ENCODE measurements around the gene CHAC2. TPM values are rescaled to one million over a fixed set of nuclear protein-coding genes. Genes with fewer than 3 reads are reported as not detected.
"Not testable (repeated sequence)": the region's sequence is repeated elsewhere in the genome, so short reads cannot be mapped to it uniquely, and the experiment has no call there.

CHAC2 gene
- total RNA-seq, 1 donor from 2014 or later, result 4.5 TPM

DNA sequence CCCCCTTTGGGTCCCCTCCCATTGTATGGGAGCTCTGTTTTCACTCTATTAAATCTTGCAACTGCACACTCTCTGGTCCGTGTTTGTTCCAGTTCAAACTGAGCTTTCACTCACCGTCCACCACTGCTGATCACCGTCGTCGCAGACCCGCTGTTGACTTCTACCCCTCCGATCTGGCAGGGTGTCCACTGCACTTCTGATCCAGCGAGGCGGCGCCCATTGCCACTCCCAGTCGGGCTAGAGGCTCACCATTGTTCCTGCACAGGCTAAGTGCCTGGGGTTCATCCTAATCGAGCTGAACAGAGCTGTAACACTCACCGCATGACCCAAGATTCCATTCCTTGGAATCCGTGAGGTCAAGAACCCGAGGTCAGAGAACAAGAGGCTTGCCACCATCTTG lies 11.0 kb upstream of the CHAC2 start:
- no peak overlapping the region for H3K4me3 Mint-ChIP-seq
- Histone ChIP-seq H3K27ac (no peak overlapping the region), H3K4me2 (no peak overlapping the region), H3K27me3 (no peaks in the 10 kb centered on the region), H3K9ac (no peak overlapping the region), H3K79me2 (ENCODE audit: low read depth) (no peaks in the 10 kb centered on the region), H3K9me3 (ENCODE audit: low read depth) (no peaks in the 10 kb centered on the region), H3K4me3 (no peak overlapping the region), H3F3A (ENCODE audit: low read depth) (no peaks in the 10 kb centered on the region), H4K20me1 (ENCODE audit: low read depth) (no peaks in the 10 kb centered on the region), H2AFZ (replicated peaks) (no peak overlapping the region), H3K4me1 (peaks cover 7% of the 10 kb centered on the region), H3K36me3 (no peaks in the 10 kb centered on the region)
- no peaks in the 10 kb centered on the region for H3K4me1 Mint-ChIP-seq
- H3K27ac Mint-ChIP-seq, result no peak overlapping the region
- H3K27me3 Mint-ChIP-seq (ENCODE audit: insufficient read depth, low read depth), result no peaks in the 10 kb centered on the region
- no peak for DNase-seq (ENCODE audit: low spot score)
- peaks cover 27% of the 10 kb centered on the region for H3K36me3 Mint-ChIP-seq
- no peak for TF ChIP-seq EZH2 (IDR thresholded peaks at IDR 0.05)
- TF ChIP-seq, protein P1, sequence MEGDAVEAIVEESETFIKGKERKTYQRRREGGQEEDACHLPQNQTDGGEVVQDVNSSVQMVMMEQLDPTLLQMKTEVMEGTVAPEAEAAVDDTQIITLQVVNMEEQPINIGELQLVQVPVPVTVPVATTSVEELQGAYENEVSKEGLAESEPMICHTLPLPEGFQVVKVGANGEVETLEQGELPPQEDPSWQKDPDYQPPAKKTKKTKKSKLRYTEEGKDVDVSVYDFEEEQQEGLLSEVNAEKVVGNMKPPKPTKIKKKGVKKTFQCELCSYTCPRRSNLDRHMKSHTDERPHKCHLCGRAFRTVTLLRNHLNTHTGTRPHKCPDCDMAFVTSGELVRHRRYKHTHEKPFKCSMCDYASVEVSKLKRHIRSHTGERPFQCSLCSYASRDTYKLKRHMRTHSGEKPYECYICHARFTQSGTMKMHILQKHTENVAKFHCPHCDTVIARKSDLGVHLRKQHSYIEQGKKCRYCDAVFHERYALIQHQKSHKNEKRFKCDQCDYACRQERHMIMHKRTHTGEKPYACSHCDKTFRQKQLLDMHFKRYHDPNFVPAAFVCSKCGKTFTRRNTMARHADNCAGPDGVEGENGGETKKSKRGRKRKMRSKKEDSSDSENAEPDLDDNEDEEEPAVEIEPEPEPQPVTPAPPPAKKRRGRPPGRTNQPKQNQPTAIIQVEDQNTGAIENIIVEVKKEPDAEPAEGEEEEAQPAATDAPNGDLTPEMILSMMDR (IDR thresholded peaks at IDR 0.05), result no peak
- no peak for TF ChIP-seq EZH2phosphoT487 (IDR thresholded peaks at IDR 0.05)
- H3K9me3 Mint-ChIP-seq, result no peaks in the 10 kb centered on the region

DNA sequence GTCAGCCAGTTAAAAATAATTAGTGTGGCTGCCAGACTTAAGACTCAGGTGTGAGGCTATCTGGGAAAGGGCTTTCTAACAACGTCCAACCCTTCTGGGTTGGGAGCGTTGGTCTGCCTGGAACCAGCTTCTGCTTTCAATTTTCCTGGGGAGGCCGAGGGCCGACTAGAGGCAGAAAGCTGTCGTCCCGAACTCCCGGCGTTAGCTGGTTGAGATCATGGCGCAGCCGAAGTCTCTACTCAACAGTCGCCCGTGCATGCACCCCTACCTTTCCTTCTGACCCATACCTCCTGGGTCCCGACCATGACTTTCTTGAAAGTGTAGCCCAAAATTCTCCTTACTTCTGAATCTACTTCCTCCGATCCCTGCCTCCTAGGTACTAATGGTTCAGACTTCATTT lies 10.4 kb upstream of the CHAC2 start:
- H3K4me1 ChIP-seq; H3K27me3 Mint-ChIP-seq (ENCODE audit: insufficient read depth, low read depth); H3K79me2 ChIP-seq (ENCODE audit: low read depth); H3K9ac ChIP-seq; H3K27ac ChIP-seq; H3K4me2 ChIP-seq; H3K9me3 ChIP-seq (ENCODE audit: low read depth); H3K27ac Mint-ChIP-seq; H3K4me3 ChIP-seq; H3K4me1 Mint-ChIP-seq; H3K9me3 Mint-ChIP-seq; H3K4me3 Mint-ChIP-seq; H4K20me1 ChIP-seq (ENCODE audit: low read depth); H3K27me3 ChIP-seq; H3F3A ChIP-seq (ENCODE audit: low read depth); H2AFZ ChIP-seq (replicated peaks); DNase-seq (ENCODE audit: low spot score); H3K36me3 ChIP-seq: not testable (repeated sequence)
- H3K36me3 Mint-ChIP-seq, result peaks cover 31% of the 10 kb centered on the region

DNA sequence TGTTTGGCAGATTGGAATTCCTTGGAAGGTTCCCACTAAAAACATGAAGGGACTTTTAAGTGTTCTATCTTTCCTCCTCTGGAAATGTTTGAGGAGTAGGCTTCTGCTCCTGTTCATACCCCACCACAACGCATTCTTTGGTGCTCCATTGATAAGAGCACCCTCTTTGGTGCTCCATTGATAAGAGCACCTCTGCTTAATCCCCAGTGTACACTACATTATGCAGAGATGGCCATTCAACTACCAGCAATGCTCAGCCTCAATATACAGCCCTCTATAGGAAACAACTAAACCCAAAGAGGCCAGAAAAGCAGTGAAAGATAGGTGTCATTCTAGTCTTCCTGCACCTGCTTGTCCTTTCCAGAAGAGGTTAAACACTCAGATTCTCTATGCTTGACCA lies 1.8 kb upstream of the CHAC2 start:
- no peak overlapping the region for H3K9ac ChIP-seq
- H3K4me2 ChIP-seq, result no peak overlapping the region
- peaks cover 10% of the 10 kb centered on the region for H3K4me1 ChIP-seq
- no peaks in the 10 kb centered on the region for H3K27me3 Mint-ChIP-seq (ENCODE audit: insufficient read depth, low read depth)
- H3K27ac Mint-ChIP-seq, result no peak overlapping the region
- no peak overlapping the region for H3K4me3 ChIP-seq
- no peak for DNase-seq (ENCODE audit: low spot score)
- H3K36me3 Mint-ChIP-seq, result peaks cover 22% of the 10 kb centered on the region
- H3K27me3 ChIP-seq, result no peaks in the 10 kb centered on the region
- H3F3A ChIP-seq (ENCODE audit: low read depth), result peaks cover 18% of the 10 kb centered on the region
- H3K36me3 ChIP-seq, result no peaks in the 10 kb centered on the region
- H4K20me1 ChIP-seq (ENCODE audit: low read depth), result peaks cover 39% of the 10 kb centered on the region
- H3K9me3 ChIP-seq (ENCODE audit: low read depth), result no peaks in the 10 kb centered on the region
- H3K79me2 ChIP-seq (ENCODE audit: low read depth), result peaks cover 53% of the 10 kb centered on the region
- peaks cover 12% of the 10 kb centered on the region for H3K4me1 Mint-ChIP-seq
- no peak overlapping the region for H2AFZ ChIP-seq (replicated peaks)
- TF ChIP-seq, protein P1 (IDR thresholded peaks at IDR 0.05), result no peak
- TF ChIP-seq EZH2 (IDR thresholded peaks at IDR 0.05), result no peak
- TF ChIP-seq EZH2phosphoT487 (IDR thresholded peaks at IDR 0.05), result no peak
- no peaks in the 10 kb centered on the region for H3K9me3 Mint-ChIP-seq
- H3K4me3 Mint-ChIP-seq, result no peak overlapping the region
- H3K27ac ChIP-seq, result no peak overlapping the region

DNA sequence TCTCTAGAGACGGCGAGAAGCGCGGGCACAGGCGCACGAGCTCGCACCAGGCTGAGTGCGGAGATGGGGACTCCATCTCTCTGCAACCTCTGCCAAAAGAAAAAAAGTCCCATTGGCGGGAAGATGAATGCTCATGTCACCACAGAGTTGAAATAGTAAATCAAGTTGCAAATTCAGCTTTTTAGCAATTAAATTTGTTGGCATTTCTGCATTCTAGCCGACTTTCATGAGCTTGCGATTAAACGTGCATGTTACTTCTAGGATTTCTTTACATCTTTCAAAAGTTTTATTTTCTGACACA lies 588 bp downstream of the CHAC2 start:
- peak overlapping the region; percentile 34 for H3K27ac Mint-ChIP-seq
- peaks cover 12% of the 10 kb centered on the region for H3K4me1 Mint-ChIP-seq
- H3K4me2 ChIP-seq, result peak overlapping the region; percentile 81
- peak overlapping the region; percentile 95 for H3K4me3 Mint-ChIP-seq
- H3K4me1 ChIP-seq, result peaks cover 10% of the 10 kb centered on the region
- H3K36me3 Mint-ChIP-seq, result peaks cover 21% of the 10 kb centered on the region
- no peaks in the 10 kb centered on the region for H3K27me3 ChIP-seq
- H3K4me3 ChIP-seq, result peak overlapping the region; percentile 81
- no peak for DNase-seq (ENCODE audit: low spot score)
- peaks cover 41% of the 10 kb centered on the region for H4K20me1 ChIP-seq (ENCODE audit: low read depth)
- peaks cover 71% of the 10 kb centered on the region for H3K79me2 ChIP-seq (ENCODE audit: low read depth)
- H3K9me3 ChIP-seq (ENCODE audit: low read depth), result no peaks in the 10 kb centered on the region
- H3K9me3 Mint-ChIP-seq, result peaks cover 2% of the 10 kb centered on the region
- TF ChIP-seq, protein P1 (IDR thresholded peaks at IDR 0.05), result no peak
- peak; percentile 20 for TF ChIP-seq EZH2 (IDR thresholded peaks at IDR 0.05)
- no peak overlapping the region for H3K9ac ChIP-seq
- peak overlapping the region; percentile 94 for H2AFZ ChIP-seq (replicated peaks)
- H3K36me3 ChIP-seq, result no peaks in the 10 kb centered on the region
- H3K27ac ChIP-seq, result no peak overlapping the region
- H3F3A ChIP-seq (ENCODE audit: low read depth), result peaks cover 18% of the 10 kb centered on the region
- H3K27me3 Mint-ChIP-seq (ENCODE audit: insufficient read depth, low read depth), result no peaks in the 10 kb centered on the region

Data from neural progenitor cell (in vitro differentiated cells).